ENCODE measurements around the gene PIWIL4. TPM values are rescaled to one million over a fixed set of nuclear protein-coding genes. Genes with fewer than 3 reads are reported as not detected.

Gene PIWIL4
- total and polyA plus RNA-seq, 11 donors, result 0.33 to 2.4 (median 1.1) TPM

DNA sequence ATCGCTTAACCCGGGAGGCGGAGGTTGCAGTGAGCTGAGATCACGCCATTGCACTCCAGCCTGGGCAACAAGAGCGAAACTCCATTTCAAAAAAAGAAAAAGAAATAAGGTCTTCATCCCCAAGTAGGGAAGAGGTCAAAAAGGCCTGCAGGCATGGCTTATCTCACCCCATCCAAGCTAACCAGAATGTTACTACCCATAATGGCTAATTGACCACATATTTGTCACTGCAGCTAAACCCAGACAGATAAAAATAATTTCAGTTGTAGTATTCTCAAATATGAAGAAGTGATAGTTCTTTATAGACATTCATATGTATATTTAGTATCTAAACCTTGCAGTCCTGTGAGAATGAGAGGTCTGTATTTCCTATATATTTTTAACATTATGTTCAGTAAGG is 17.8 kb downstream of the PIWIL4 start:
- Histone ChIP-seq H3K27ac (peak overlapping the region in 1 of 12 donors; percentile 73), H3K27me3 (no peaks in the 10 kb centered on the region), H3K36me3 (peaks cover 0 to 11% (median 0%) of the 10 kb centered on the region in 9 donors), H3K9me3 (no peaks in the 10 kb centered on the region), H3K4me3 (no peak overlapping the region), H3K4me1 (peaks cover 0 to 21% (median 0%) of the 10 kb centered on the region in 12 donors)
- ATAC-seq (no peak), DNase-seq (no peak)
- no peak for TF ChIP-seq POLR2A (IDR thresholded peaks at IDR 0.05)
- TF ChIP-seq, protein P1, sequence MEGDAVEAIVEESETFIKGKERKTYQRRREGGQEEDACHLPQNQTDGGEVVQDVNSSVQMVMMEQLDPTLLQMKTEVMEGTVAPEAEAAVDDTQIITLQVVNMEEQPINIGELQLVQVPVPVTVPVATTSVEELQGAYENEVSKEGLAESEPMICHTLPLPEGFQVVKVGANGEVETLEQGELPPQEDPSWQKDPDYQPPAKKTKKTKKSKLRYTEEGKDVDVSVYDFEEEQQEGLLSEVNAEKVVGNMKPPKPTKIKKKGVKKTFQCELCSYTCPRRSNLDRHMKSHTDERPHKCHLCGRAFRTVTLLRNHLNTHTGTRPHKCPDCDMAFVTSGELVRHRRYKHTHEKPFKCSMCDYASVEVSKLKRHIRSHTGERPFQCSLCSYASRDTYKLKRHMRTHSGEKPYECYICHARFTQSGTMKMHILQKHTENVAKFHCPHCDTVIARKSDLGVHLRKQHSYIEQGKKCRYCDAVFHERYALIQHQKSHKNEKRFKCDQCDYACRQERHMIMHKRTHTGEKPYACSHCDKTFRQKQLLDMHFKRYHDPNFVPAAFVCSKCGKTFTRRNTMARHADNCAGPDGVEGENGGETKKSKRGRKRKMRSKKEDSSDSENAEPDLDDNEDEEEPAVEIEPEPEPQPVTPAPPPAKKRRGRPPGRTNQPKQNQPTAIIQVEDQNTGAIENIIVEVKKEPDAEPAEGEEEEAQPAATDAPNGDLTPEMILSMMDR (IDR thresholded peaks at IDR 0.05), result no peak
- intact Hi-C loops (cut with DNase I), result no loop called here
- WGBS, 4 donors, result 84 to 98% (median 97%) methylated on average over 5 of the region's 5 CpGs

DNA sequence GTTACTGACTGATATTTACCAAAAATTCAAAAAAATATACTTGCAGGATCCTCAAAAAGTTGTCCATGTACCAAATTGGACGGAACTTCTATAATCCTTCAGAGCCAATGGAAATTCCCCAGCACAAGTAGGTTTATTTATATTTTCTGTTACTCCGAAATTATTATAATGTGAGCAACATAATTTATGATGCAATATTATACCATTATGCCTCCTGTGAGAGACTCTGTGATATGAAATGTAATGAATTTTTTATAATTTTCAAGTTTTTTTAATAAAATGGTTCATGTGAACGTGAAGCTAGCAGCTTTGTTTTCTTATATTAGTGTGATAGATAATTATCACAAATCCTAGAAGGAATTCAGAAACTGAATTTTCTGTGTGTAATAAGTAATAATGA is 18.2 kb downstream of the PIWIL4 start:
- intact Hi-C loops (cut with DNase I), result no loop called here
- no peaks in the 10 kb centered on the region for H3K9me3 ChIP-seq
- TF ChIP-seq, protein P1 (IDR thresholded peaks at IDR 0.05), result no peak
- ATAC-seq (no peak), DNase-seq (no peak)
- no peaks in the 10 kb centered on the region for H3K27me3 ChIP-seq
- H3K4me3 ChIP-seq, result no peak overlapping the region
- peaks cover 0 to 16% (median 0%) of the 10 kb centered on the region in 9 donors for H3K36me3 ChIP-seq
- WGBS, 4 donors, result 92 to 99% (median 93%) methylated on average over 3 of the region's 3 CpGs
- H3K4me1 ChIP-seq, result peaks cover 0 to 21% (median 0%) of the 10 kb centered on the region in 12 donors
- no peak overlapping the region for H3K27ac ChIP-seq

- no peak overlapping the region for H3K4me3 ChIP-seq
- no peaks in the 10 kb centered on the region for H3K27me3 ChIP-seq
- H3K4me1 ChIP-seq, result peaks cover 0 to 21% (median 0%) of the 10 kb centered on the region in 12 donors
- no peak for ATAC-seq
- no peak overlapping the region for H3K27ac ChIP-seq
- no peak for TF ChIP-seq POLR2A (IDR thresholded peaks at IDR 0.05)
- TF ChIP-seq, protein P1 (IDR thresholded peaks at IDR 0.05), result no peak
- H3K36me3 ChIP-seq, result peaks cover 0 to 26% (median 0%) of the 10 kb centered on the region in 9 donors
- DNase-seq, result no peak
- WGBS, 4 donors, result 67 to 80% (median 72%) methylated on average over 5 of the region's 5 CpGs
- H3K9me3 ChIP-seq, result no peaks in the 10 kb centered on the region
- intact Hi-C loops (cut with DNase I), result no loop called here
Observed at GRCh38 chr11:94586546-94586945, 19.4 kb downstream of the PIWIL4 start.

- no peak overlapping the region for H3K27ac ChIP-seq
- DNase-seq (no peak), ATAC-seq (no peak)
- intact Hi-C loops (cut with DNase I), result no loop called here
- H3K4me3 ChIP-seq, result no peak overlapping the region
- no peaks in the 10 kb centered on the region for H3K9me3 ChIP-seq
- TF ChIP-seq, protein P1 (IDR thresholded peaks at IDR 0.05), result no peak
- no peak for TF ChIP-seq POLR2A (IDR thresholded peaks at IDR 0.05)
- 72 to 81% (median 78%) methylated on average over 5 of the region's 5 CpGs for WGBS, 4 donors
- H3K27me3 ChIP-seq, result no peaks in the 10 kb centered on the region
- peaks cover 0 to 21% (median 0%) of the 10 kb centered on the region in 12 donors for H3K4me1 ChIP-seq
- H3K36me3 ChIP-seq, result peaks cover 0 to 26% (median 0%) of the 10 kb centered on the region in 9 donors
Observed at GRCh38 chr11:94586978-94587377, 19.8 kb downstream of the PIWIL4 start.
